ENCODE measurements around the gene PDE4B.

Gene PDE4B

DNA sequence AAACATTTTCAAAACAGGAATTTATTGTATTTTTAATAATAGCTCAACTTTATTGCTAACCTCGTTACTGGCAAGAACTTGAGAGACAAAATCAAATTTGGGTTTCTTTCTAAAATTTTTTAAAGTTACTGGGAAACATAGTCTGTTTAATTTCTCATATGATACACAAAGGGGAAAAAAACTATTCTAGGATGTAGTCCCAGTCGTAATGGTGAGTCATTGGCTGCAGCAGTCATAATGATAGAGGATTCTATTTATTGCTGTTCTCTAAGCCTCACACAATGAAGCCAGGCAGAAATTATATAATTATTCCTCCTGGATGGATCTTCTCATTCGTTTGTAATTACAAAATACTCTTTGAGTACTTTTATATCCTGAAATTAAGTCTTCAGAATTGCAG is 414.8 kb downstream of the PDE4B start:
- no peak for DNase-seq

DNA sequence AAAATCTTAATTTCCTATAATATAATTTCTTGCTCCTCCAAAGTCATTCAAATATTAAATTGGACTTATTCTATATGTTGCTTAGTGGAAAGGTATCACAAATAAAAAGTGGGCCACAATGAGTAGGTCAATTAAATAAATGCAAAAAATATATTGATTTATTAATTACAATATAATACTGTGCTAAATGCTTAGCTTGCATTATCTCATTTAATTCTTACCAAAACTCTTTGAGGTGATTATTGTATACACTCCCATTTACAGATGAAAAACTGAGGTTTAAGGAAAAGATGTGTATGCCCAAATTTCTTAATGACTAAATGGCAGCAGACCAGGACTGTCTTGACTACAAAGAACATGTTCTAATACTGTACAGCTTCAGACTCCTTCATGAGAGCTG is 415.9 kb downstream of the PDE4B start:
- no peak for DNase-seq

DNA sequence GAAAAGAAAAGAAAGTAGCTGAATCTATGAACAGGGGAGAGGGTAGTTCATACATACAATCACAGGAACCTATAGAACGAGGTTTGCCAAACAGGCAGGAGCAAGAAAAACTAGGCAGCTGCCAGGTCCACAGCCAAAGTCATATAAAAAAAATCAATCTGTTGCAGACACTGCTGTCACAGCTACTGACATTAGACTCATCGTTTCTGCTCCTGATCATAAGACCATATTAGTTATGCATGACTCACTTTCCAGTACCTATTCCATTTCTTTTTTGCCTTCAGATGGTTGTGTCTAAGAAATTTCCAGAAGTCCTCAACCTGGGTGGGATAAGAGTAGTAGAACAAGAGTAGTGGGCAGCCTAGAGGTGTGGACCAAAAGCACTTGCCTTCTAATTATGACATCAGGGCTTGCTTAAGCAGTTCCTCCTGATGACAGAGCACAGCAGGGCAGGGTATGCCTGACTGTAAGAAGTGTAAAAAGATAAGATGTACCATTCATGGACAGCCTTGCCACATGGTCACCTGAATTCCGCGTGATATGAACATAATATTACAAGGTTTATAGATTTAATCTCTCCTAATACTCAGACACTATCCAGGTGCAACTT is 418.0 kb downstream of the PDE4B start:
- DNase-seq = no peak

DNA sequence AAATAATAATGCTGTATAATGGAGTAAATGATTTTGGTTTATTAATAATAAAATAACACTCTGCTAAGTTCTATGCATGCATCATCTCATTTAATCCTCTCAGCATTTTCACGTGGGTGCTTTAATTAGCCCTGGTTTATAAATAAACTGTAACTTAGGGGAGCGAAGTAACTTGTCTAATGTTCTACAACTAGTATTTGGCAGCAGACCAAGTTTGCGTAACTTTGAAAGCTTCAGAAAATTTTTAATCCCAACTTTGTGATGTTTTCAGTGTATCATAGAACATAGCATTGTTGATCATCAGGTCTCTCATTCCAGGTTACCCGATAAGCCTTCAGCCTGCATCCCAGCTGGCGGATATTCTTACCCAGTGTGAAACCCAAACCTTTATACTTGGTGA is 418.8 kb downstream of the PDE4B start:
- DNase-seq = no peak

DNA sequence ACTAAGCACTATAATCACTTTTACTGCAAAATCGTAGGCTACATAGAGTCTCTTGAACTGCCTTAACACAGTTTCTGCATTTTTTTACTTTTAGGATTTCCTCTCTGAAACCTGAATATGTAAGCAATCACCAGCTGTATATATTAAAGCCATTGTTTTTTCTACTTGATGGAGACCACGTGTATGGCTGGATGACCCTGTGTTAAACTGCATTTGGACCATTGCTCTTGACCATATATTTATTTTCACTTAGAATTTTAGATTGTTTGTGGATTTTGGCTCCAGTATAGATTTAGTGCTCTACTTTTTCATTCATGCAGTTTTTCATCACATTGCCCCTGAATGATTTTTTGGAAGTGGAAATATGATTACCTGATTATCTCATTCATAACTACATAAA is 420.8 kb downstream of the PDE4B start:
- no peak for DNase-seq

DNA sequence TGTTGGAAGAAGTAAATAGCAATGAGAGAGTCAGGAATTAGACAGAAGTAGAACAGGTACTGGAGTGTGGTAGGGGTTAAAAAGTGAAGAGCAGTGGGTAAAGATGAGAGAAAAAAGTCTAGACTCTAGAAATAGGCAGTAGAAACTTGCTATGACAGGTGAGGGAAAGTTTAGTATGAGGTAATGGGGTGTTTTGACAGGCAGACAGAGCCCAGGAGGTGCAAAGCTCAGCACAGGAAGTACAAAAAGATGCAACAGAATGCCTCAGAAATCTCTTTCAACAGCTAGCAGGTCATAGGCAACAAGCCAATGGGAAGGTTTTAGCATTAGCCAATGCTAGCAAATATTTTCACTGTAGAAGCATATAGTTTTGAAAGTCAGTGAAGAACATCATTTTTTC is 422.2 kb downstream of the PDE4B start:
- no peak for DNase-seq

DNA sequence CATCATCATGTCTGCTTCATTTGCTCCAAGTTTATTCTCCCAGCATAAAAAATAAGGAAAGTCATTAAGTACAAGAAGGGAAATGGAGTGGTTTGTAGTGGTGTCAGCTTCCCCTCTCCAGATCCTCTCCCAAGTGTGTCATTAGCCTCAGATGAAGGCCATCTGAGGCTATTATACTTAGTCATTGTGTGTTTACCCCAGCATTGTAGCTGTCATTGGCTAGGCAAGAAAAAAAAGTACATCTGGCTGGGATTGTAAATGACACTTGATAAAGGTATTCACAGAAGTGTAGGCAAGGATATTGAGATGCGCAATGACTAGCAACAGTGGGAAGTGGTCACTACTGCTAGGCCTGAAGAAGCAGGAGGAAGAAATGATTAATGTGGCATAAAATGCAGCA is 424.3 kb downstream of the PDE4B start:
- DNase-seq = no peak

DNA sequence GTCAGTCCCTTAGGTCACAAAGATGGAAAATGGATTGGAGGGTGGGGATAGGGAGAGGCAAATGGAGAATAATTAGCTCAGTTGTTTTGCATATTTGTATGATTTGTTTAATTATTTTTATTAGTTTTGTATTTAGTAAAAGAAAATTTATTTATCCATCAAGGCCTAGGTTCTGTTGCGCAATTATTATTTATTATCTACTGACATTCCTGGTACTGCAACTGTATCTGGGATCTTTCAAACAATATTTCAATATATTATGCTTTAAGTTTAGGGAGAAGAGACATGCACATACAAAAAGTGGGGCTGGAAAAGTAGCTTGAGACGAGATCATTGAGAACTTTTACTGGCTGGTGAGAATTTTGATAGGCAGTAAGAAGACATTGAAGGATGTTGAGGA is 424.9 kb downstream of the PDE4B start:
- no peak for DNase-seq

DNA sequence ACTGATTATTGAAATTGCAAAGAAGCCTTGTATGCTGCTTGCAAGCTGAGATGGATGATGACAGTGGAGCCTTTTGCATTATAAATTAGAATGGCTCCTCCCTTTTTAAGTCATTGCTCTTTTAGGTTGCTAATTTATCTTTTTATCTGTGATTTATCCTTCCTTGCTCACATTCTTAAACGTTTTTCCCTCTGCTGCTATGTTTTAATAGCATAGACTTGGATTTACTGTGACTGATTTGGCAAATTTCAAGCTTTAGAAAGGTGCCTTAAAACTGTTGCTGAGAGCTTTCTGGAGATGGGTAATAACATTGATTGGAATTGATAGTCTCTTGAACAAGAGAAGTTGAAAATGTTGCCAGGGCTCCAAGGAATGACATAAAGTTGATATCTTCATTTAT is 427.8 kb downstream of the PDE4B start:
- DNase-seq = no peak

DNA sequence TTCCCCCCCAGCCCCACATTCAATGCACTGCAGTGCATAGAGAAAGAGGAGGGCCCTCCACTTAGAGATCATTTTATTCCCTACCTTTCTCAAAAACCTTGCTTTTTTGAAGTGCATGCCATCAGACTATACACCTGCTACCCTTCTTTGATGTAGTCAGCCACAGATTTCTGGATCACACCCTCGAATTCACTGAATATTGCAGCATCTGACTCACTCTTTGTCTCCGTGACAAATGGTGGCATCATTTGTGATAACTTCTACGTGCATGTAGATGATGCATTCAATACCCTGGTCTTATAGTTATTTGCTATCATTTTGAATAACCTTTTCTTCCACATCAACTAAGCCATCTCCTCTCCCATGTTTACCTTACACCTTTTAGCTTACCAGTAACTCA is 431.0 kb downstream of the PDE4B start:
- DNase-seq = no peak

DNA sequence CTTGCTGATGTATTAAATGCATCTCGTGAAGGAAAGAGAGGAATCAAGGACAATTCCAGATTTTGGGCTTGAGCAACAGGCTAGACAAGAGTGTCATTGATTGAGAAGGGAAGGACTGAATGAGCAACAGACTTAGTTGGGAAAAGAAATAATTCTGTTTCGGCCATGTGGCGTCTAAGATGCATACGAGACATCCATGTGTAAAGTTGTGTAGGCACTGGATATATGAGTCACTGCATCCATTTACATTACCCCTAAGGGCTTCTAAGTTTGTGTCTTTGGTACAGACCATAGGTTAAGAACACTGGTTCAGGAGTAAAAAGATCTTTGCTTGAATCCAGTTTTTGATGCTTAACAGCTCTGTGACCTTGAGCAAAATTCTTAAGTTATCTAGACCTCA is 434.3 kb downstream of the PDE4B start:
- no peak for DNase-seq

DNA sequence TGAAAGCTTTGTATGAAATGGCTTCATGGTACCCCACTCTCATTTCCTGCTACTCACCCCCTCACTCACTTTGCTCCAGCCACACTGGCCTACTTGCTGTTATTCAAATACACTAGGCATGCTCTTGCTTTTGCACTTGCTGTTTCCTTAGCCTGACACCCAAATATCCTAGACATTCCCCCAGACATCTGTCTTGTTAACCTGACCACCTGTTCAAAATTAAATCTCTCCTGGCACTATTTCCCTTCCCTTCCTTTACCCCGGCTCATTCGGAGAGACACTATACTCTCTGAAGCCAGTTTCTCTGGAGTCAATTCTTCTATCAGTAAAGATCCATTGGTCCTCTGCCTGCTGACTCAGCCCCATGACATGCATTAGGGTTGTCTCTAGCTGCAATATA is 435.3 kb downstream of the PDE4B start:
- no peak for DNase-seq

DNA sequence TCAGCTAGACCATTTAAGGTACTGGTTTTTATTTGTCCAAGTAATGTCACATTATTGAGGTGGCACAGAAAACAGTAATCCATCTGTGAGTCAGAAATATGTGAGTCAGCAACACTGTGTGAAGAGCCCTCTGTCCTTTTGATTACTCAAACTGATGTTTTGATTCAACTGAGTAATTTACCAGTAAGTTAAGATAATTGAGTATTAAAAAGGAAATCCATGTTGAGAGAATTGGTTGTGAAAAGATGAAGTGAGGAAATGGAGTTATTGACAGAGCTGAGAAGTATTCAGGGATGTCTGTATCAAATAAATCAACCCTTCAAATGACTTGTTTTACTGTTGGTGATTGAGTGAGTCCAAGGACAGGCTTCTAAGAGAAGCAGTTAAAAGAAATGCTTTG is 438.5 kb downstream of the PDE4B start:
- DNase-seq = no peak

DNA sequence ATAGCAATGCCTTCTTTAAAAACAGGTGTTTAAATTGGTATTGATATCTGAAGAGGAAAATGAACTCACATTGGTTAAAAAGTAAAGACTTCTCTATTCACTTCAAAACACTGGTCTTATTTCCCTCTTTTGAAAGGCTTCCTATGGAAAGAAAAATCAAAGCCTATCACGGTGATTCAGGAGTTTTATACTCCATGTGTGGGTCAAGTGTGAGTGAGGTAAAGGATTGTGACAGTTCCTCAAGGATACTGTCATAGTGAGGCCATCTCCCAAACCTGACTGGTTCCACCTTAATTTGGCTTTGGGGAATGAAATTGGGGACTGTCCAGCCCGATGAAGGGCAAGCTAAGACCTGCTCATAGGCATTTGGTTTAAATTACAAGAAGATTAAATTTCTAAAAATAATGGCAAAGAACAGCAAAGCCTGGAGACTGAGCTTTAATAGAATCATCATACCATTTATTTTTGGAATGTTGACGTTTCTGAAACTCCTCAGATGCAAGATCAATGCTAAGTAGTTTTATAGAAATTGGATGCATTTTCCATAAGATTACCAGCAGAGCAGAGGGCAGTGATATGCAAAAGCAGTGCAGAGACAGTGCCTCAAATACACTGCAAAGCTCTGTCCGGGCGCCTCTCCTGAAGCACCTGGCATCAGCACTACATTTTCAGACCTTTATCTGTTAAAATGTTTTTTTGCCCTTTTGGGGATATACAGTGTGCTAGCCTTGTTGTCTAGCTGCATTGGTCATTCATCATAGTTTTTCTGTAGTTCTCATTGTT is 439.2 kb downstream of the PDE4B start:
- no peak for DNase-seq

DNA sequence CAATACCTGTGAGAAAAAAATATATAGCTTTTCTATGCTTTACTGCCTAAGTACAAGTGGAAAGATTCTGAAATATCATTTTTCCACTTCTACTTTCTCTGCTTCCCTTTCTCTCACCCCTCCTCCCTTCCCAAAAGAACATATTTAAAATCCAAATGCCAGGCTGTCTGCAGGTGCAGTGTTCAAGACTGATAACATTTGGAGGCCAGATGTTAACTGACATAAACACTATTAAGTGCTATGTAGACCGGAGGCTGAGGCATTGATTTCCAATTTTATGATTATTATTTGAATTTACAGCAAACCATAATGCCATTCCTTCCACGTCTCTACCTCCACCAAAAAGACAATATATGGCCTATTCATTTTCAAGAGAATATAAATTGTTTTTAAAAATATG is 444.3 kb downstream of the PDE4B start:
- no peak for DNase-seq

DNA sequence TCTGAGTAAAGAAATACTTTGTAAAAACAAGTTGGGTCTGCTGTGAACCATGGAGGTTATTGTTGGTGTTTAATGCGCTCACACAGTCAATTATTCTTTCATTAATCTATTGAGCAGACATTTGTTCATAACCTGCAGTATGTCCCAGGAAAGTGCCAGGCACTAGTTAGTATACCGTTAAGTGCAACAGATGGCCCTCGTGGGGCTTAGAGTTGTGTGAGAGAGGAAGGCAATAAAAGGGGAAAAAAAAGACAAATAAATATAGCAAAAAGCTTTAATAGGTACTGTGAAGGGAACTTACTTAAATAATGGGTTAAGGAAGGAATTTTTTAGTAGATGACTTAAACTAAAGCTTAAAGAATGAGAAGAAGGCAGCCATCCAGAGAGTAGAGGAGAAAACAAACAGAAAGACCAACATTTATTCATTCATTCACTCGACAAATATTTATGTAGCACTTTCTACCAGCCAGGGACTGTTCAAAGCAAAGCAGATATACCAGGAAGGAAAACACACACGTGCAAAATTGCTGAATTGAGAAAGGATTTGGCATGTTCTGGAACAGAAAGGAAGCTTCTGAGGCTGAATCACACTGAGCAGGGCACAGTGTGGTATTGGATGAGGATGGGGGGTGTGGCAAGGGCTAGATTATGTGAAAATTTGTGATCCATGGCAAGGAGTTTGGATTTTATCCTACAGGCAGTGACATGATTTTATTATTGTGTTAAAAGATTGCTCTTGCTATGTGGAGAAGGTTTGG is 445.2 kb downstream of the PDE4B start:
- no peak for DNase-seq

DNA sequence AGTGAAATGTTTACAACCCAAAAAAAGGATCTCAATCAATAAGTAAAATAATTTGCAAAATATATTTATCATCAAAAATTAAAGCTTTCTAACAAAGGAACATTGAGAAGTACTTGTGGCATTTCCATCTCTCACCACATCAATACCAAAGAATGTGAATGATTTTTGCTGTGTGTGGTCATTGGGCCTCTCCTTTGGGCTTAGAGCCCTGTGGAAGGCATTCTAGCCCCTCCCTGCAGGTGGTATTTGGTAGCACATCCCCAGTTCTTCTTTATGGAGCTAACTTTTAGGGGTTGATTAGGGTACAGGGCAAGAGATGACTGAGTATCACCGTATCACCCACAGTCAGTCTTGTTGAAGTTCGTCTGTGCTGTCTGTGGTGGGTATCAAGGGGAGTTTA is 447.1 kb downstream of the PDE4B start:
- no peak for DNase-seq

DNA sequence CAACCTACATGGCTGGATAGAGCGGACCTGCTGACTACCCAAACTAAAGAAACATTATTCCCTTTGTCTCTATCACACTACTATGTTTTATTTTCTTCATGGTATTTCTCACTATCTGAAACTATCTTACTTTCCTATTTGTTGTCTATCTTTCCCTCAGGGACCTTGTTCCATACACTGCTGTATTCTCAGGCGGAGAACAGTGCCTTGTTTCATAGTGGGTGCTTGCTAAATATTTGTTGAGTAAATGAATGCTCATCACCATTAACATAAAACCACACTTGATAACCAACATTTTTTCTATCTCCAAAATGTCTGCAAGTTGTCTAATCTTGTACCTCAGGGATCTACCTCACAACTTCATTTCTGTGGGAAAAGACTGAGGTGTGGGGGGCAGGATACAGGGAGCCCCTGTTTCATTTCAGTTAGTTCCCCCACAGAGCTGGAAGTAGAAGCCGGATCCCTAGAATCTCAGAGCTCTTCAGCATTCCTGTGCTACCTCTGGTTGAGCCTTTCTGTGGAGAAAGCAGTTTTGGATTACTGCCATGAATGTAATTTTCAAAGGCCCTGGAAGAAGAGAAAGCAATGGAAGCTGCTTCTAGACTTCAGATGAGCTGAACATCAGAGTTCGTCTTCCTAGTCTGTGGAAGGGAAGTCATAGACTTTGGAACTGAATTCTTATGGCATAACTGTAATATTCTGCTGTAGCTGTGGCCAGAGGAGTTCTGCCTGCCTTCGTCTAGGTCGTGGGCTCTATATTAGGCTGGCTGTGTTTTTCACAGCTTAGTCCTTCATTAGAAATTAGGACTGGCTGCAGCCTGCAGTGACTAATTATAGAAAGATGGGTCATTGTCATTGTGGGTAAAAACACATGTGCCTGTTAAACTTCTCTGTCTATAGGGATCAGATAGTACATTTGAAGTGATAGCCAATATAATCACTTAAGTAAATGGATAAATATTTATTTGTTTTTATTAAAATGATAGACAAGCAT is 448.1 kb downstream of the PDE4B start:
- no peak for DNase-seq

DNA sequence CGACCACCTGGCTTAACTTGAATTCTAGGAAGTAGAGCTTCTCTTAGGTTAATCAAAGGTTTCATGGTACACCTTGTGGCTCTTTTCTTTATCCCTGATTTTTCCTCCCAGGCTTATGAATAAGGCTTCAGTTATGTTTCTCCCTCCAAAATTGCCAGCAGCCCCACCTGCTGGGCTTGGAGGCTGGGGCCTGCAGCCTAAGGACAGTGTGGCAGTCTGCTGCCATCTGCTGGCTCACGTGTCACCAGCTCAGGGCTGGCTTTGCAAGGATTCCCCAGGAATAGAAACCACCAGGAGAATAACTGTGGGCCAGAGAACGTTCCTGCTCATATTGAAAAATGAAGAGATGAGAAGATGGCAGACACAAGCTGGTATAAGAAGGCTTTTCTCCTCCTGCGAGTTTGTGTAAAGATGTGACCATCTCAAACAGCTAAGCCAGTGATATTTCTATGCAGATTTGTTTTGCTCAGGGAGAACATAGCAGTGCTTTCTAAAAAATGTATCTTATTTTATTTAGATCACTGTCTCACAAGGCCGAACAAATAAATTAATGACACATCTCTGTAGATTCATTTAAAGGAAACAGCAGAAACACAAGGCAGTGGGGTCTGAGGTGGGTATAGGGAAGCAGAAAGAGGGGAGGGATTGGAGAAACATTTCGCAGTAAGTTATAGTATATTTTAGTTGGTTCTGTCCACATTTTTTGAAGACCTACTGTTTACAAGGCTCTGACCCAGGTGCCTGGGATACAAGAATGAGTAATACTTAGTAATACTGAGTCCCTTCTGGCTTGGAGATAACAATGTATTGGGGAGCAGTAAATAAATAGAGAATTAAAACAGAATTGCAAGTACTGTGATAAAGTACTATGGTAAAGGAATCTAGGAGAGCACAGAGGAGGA is 450.2 kb downstream of the PDE4B start:
- peak; percentile 70 to 87 for DNase-seq

DNA sequence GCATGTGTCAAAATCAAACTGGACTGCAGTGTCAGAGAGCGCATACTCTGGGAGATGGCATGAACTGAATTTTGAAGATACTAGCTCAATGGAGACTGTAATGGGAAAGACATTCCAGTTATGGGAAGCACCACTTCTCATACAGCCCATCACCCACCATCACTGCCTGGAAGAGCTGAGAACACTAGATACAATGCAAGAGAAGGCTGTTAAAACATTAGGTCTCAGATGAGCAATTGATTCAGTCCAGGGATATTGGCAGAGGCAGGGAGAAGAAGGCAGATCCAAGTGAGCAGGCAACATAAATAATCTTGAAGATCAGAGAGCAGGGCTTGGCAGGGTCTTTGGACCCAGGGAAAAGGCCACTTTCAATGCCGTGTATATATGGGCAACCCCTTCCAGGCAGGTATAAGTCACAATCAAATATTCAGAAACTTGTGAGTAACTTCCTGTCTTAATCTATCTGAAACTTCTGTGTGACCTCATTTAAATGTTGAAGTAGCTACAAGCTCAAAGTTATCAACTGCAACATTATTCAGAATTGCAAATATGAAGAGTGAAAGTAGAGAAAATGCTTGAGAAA is 450.9 kb downstream of the PDE4B start:
- DNase-seq = no peak

DNA sequence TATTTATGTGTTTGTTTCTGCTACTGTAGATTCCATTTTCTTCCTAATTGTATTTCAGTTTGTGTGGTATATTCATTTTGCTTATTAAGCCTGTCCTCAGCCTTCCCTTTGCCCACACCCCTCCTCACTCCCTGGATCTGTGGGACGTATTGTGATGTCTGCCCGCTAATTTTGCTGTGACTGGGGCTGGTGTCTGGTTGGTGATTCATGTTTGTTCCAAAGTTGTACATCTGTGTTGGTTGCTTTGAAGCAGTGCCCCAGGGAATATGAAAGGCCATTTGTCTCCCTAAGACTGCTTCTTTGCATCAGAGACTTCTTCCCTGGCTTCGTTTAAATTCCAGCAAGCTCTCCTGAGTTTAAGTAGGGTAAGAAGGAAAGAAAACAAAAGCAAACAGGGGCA is 451.7 kb downstream of the PDE4B start:
- no peak for DNase-seq

Measured in inflammatory macrophage treated with lipopolysaccharide for 1 hour (primary cell).